Measurements from ENCODE around the gene C19orf85.

The C19orf85 gene

GRCh38 chr19:55477905-55478304 lies 13.4 kb upstream of the C19orf85 start:
- DNase-seq (ENCODE audit: low spot score): no peak

GRCh38 chr19:55476100-55476775 lies 11.7 kb upstream of the C19orf85 start, which contains the start of gene ZNF628:
Gene ZNF628 (plus strand): TSS chr19:55476617. CDS start chr19:55479911, 3,294 bp downstream.
- peak; percentile 96 for DNase-seq (ENCODE audit: low spot score)

- no peak for DNase-seq (ENCODE audit: low spot score)
Observed at GRCh38 chr19:55474269-55475265, 10.0 kb upstream of the C19orf85 start.

- no peak for DNase-seq (ENCODE audit: low spot score)
Observed at GRCh38 chr19:55473225-55474012, 8.9 kb upstream of the C19orf85 start.

- no peak for DNase-seq (ENCODE audit: low spot score)
Observed at GRCh38 chr19:55472463-55472862, 7.9 kb upstream of the C19orf85 start.

- no peak for DNase-seq (ENCODE audit: low spot score)
Observed at GRCh38 chr19:55471266-55471665, 6.7 kb upstream of the C19orf85 start.

GRCh38 chr19:55468054-55468393 lies 3.5 kb upstream of the C19orf85 start:
- no peak for DNase-seq (ENCODE audit: low spot score)

GRCh38 chr19:55467236-55468053 lies 2.9 kb upstream of the C19orf85 start:
- DNase-seq (ENCODE audit: low spot score): peak; percentile 89

GRCh38 chr19:55466241-55466614 lies 1.7 kb upstream of the C19orf85 start:
- no peak for DNase-seq (ENCODE audit: low spot score)

- DNase-seq (ENCODE audit: low spot score): no peak
Observed at GRCh38 chr19:55465460-55466240, 1.1 kb upstream of the C19orf85 start.

GRCh38 chr19:55464039-55464661 lies 401 bp downstream of the C19orf85 start:
- DNase-seq (ENCODE audit: low spot score): no peak

- no peak for DNase-seq (ENCODE audit: low spot score)
Observed at GRCh38 chr19:55463583-55464031, 944 bp downstream of the C19orf85 start.

- no peak for DNase-seq (ENCODE audit: low spot score)
Observed at GRCh38 chr19:55462722-55463121, 1.8 kb downstream of the C19orf85 start.

- DNase-seq (ENCODE audit: low spot score): no peak
Observed at GRCh38 chr19:55461974-55462626, 2.5 kb downstream of the C19orf85 start.

GRCh38 chr19:55461259-55461973 lies 3.1 kb downstream of the C19orf85 start, which contains the start of gene ISOC2:
Gene ISOC2 (minus strand): TSS chr19:55461642. CDS start chr19:55456486, 5,156 bp downstream.
- DNase-seq (ENCODE audit: low spot score): peak; percentile 98

- DNase-seq (ENCODE audit: low spot score): peak; percentile 83
Observed at GRCh38 chr19:55460670-55461258, 3.8 kb downstream of the C19orf85 start.

GRCh38 chr19:55459950-55460657 lies 4.4 kb downstream of the C19orf85 start:
- no peak for DNase-seq (ENCODE audit: low spot score)

- DNase-seq (ENCODE audit: low spot score): no peak
Observed at GRCh38 chr19:55459551-55459949, 5.0 kb downstream of the C19orf85 start.
